NK-92 treated with Interleukin-12 subunit alpha and Interleukin-12 subunit beta, amount 100 ng/mL, for 24 hours (cell line): ENCODE measurements around the gene FAM184B.

Experiments
- DNase-seq: peaks from one replicate; lab custom pipeline; 2025; lab: John Stamatoyannopoulos, UW

FAM184B gene

DNA sequence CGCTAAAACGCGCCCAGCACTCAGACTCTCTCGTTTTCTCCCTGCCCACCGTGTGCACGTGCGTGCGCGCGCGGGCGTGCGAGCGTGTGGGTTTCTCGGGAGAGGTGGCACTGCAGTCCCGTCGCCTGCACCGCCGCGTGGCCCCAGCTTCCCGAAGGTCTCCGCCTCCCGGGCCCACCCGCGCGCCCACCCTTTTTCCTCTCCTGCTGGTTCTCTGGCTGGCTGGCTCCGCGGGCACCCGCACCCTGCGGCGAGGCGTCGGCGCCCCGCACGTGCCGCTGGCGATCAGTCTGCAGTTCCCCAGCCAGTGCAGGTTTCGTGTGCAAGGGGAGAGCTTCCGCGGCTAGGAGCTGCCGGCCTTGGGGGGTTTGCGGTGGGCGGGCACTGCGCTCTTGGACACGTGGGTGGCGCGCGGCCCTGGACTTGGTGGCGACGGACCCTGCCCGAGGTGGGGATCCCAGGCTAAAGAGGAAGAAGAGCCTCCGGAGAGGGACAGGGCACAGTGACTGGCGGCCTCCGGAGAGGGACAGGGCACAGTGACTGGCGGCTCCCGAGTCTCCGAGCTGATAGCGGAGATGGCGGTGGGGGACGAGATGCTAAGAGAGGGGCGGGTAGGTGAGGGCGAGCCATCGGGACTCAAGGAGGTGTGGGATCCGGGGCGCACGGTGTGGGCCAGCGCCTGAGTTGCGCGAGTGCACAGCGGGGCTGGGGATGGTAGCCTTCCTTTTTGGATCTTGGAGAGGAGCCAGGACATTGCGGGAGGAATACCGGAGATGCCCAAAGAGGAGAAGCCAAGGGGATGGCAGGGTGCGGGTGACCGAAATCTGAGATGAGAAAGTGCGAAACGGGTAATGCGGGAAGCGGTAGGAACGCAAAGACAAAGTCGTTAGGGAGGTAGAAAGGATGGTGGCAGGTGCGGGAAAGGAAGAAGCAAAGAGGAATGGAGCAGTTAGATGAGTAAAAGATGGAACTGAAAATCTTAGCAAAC, at the start of gene FAM184B:
Gene FAM184B (minus strand): TSS at position 322 of the 988 bp plus-strand sequence. CDS start 322 bp downstream, outside the sequence.
- DNase-seq = no peak

GRCh38 chr4:17823871-17824669, 42.6 kb upstream of the FAM184B start:
- no peak for DNase-seq

DNA sequence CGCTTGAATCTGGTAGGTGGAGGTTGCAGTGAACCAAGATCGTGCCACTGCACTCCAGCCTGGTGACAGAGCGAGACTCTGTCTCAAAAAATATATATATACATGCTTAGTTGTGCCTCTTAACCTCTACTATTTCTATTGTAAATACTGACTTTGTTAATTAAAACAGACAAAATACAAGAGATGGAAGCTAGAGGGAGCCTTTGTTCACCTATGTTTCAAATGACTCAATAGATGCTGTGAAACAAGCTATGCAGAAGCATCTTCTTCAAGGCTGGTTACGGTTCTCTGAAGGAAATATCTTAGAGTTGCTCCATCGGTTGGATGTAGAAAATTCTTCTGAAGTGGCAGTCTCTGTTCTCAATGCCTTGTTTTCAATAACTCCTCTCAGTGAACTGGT, 35.6 kb upstream of the FAM184B start:
- DNase-seq = no peak

DNA sequence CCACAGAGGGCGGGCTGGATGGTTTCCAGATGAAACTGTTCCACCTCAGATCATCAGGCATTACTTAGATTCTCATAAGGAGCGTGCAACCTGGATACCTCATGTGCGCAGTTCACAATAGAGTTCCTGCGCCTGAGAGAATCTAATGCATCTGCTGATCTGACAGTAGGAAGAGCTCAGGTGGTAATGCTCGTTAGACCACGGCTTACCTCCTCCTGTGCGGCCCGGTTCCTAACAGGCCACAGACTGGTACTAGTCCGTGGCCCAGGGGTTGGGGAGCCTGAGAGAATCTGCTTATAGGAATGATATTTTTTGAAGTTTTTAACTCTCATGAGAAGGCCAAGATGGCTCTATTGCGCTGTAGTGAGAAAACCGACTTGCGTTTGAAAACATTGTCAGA, 34.7 kb upstream of the FAM184B start:
- no peak for DNase-seq

DNA sequence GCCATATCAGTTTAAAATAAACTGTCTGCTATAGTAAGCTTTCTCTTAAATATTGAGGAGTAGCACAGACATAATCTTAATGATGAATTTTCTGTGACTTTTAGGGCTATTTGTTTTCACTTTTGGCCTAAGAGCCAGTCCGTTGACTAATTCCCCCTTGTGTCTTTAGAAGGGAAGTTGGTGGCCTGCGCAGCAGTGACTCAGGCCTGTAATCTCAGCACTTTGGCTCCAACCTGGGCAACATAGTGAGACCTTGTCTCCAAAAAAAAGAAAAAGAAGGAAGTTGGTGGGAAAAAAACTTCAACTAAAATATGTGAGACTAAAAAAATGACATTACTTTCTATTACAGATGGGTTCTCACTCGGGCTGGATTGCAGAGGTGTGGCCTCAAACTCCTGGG, 32.7 kb upstream of the FAM184B start:
- DNase-seq = no peak

DNA sequence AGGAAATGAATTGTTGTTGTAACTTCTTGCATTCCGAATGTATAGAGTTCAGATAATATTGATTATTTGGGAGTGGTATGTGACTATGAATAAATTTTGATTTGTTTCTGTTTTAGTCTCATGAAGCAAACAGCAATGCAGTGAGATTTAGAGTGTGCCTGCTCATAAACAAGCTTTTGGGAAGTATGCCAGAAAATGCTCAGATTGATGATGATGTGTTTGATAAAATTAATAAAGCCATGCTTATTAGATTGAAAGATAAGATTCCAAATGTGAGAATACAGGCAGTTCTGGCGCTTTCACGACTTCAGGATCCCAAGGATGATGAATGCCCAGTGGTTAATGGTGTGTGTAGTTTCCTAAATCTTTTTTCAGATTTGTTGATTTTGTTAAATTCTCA, 31.4 kb upstream of the FAM184B start:
- no peak for DNase-seq

DNA sequence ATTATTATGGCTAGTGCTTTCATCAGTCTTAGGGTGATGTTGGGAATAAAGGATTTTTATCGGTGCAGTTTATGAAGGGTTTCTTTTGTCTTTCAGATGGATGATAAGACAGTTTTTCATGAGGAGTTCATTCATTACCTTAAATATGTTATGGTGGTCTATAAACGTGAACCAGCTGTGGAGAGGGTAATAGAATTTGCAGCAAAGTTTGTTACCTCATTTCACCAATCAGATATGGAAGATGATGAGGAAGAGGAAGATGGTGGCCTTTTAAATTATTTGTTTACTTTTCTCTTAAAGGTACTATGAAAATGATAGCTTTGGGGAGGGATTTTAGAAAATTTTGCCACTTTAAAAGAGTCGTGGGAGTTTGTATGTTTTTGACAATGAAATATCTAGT, 30.7 kb upstream of the FAM184B start:
- no peak for DNase-seq

- DNase-seq = peak; percentile 53
Observed at GRCh38 chr4:17811078-17811603, 29.7 kb upstream of the FAM184B start.

DNA sequence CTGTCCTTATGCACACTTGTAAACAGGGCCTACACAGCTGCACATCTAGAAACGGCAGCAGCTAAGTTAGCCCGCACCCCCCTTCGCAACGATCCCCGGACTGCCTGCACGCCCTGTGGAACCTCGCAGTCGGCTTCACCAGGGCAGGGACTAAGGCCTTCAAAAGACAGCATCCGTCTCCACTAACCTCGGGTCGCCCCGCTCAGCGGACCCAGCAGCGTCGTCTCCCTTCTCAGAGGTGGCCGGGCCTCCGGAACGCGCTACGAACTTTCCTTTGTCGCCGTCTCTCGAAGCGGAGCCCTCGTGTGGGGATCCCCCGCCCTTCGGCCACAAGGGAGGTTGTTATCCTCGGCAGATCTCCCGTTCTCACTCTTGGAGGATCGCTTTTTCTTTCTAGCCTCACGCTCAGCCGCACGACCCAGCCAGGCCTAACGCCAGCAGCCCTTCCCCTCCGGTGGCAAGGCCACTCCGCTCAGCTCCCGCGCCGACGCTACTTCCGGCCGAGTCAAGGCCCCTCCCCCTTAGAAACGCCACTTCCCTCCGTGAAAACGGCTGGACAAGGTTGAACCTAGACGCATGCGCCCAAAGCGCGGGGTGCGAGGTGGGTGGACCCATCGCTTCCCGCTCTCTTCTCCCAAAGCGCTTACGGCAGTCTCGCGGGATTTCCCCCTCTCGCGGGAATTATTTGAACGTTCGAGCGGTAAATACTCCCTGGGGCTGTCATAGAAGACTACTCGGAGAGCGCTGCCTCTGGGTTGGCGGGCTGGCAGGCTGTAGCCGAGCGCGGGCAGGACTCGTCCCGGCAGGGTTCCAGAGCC, 29.0 kb upstream of the FAM184B start, which contains the start of the genes DCAF16 and NCAPG:
Gene DCAF16 (minus strand): TSS at position 498 of the 818 bp plus-strand sequence. CDS start 6,616 bp downstream, outside the sequence.
Gene NCAPG (plus strand): TSS at position 720 of the 818 bp plus-strand sequence. CDS start 99 bp downstream, outside the sequence.
- DNase-seq = peak; percentile 97

DNA sequence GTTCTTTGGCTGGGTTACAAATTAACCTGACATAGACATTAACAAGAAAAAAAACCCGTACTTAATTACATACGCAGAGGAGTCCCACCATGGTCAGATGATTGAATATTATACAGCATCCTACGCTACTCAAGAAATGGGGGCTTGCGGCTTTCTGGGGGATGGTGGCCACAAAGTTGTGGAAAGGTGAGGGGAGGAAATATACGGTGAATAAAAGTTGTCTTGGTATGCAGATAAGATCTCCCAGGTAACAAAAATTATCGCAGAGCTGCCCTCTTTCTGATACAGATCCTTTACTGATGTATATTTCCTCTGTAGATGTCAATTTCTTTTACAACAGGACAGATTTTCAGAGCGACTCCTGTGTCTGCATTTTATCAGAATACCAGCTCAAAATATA, 28.2 kb upstream of the FAM184B start:
- no peak for DNase-seq

GRCh38 chr4:17807446-17807845, 26.0 kb upstream of the FAM184B start:
- no peak for DNase-seq

DNA sequence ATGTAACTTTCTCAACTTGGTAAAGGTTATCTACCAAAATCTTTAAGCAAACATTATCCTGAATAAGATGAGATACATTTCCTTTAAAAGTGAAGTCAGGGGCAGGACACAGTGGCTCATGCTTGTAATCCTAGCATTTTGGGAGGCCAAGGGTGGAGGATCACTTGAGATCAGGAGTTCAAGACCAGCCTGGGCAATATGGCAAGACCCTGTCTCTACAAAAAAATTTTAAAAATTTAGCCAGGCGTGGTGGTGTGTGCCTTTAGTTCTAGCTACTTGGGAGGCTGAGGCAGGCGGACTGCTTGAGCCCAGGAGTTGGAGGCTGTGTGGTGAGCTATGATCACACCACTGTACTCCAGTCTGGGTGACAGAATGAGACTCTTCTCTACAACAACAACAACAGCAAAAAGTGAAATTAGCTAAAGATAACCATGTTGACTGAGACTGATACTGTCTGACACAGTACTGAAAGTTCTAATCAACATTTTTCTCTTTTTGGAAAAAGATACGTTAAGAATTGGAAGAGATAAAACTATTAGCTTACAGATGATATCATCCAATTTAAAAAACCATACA, 24.2 kb upstream of the FAM184B start:
- no peak for DNase-seq

DNA sequence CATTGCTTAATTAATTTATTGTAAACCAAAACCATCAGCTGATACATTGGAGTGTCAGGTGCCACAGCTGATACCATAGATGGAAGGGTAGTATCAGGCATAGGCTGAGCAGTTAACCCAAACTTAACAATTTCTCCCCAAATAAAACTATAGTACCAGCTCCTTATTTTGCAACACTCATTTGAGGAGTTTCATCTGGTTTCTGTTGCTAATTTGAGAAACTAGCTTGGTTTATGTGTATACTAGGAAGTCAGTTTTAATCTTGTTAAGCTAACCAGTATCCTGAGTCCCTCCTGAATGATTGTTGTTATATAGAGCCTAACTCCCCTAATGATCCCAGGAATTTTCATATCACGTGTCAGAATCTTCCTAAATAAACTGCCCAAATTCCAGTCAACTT, 16.4 kb upstream of the FAM184B start:
- DNase-seq = no peak

DNA sequence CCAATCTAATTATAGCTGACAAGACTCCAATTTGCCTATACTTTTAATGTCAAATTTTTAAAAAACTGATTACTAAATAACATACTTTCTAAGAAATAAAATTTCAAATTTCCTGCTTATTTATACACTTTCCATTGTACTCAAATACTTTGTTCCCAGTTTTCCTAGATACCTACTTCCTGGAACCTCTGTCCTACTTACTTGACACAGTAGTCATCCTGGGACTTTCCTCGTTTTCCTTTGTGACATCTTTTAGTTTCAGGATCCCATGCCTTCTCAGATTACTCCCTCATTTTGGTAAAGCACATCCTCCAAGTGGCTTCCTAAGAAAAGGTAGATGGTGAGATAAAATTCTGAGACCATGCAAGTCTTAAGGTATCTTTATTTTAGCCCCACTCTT, 13.3 kb upstream of the FAM184B start:
- no peak for DNase-seq

DNA sequence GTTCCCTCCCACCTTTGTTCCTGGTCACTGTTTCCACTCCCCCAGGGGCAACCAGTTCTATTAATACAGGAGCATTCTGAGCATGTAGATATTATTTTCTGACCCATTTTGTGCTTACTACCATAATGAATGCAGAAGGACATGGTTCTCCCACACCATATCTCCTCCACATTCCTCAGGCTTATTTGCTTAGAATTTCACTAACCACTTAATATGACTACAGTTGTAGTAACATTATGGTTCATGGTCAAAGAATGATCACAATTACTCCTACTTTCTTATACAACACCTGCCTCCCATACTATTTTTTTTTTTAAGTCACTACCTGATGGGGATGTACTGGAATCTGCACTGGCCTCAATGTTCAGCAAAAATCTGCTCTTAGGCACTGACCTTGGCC, 7.5 kb upstream of the FAM184B start:
- no peak for DNase-seq

- no peak for DNase-seq
Observed at GRCh38 chr4:17787315-17787714, 5.9 kb upstream of the FAM184B start.

DNA sequence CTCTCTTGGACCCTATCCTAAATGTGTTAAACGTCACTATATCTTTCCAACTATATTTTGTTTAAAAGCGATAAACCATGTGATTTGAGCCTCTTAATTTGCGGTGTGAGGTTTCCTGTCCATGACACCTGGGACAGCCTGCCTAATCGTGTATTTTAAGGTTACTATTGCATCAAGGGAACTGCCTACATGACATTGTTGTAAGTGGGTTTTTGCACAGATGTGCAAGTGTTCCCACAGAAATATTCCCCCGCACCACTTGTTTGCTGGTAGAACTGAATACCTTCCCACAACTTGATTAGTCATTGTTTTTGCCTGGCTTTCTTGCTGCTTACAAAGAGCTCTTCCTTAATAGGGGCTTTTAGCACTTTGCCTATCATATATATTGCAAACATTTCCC, 5.1 kb upstream of the FAM184B start:
- DNase-seq = no peak

- DNase-seq = no peak
Observed at GRCh38 chr4:17785858-17786257, 4.4 kb upstream of the FAM184B start.

GRCh38 chr4:17780501-17781299, 721 bp downstream of the FAM184B start:
- no peak for DNase-seq

- DNase-seq = no peak
Observed at GRCh38 chr4:17778431-17778830, 3.0 kb downstream of the FAM184B start.
